ENCODE measurements around the gene ART1. TPM values are rescaled to one million over a fixed set of nuclear protein-coding genes. Genes with fewer than 3 reads are reported as not detected.
"Not testable (repeated sequence)": the region's sequence is repeated elsewhere in the genome, so short reads cannot be mapped to it uniquely, and the experiment has no call there.

The ART1 gene
- total and polyA plus RNA-seq, 2 of the 4 experiments (the other 2 are of a cell fraction) = not detected

- TF ChIP-seq CTCF (conservative IDR thresholded peaks at IDR 0.05; ENCODE audit: low read depth, low read length) = no peak
These were observed at the start of gene ART1 (continued) for GRCh38 chr11:3644817-3645235.

- H3K4me3 ChIP-seq (ENCODE audit: insufficient read depth, low read depth, low read length); H3K9ac ChIP-seq (ENCODE audit: low read depth, low read length); H4K8ac ChIP-seq (ENCODE audit: low read depth in 2 of 2, low read length in 2 of 2); H3K36me3 ChIP-seq (ENCODE audit: control insufficient read depth, insufficient read depth, low read length); dilution Hi-C loops (cut with HindIII; ENCODE audit: low sequenced_read_pairs, unreplicated experiment); ATAC-seq (ENCODE audit: low read depth); H4K91ac ChIP-seq (ENCODE audit: insufficient read depth, low read depth, low read length); H4K20me1 ChIP-seq (ENCODE audit: insufficient read depth, low read length); H3K79me1 ChIP-seq (ENCODE audit: low read depth in 1 of 2, low read length in 2 of 2); H3K4me1 ChIP-seq (ENCODE audit: control insufficient read depth, insufficient read depth, low read length); CTCF ChIA-PET; BruUV-seq (replicated peaks); H4K5ac ChIP-seq (ENCODE audit: low read depth, low read length); H3K56ac ChIP-seq (ENCODE audit: extremely low read depth, insufficient read depth, low read length); H2BK120ac ChIP-seq (ENCODE audit: low read depth, low read length); POLR2A ChIA-PET (ENCODE audit: unreplicated experiment); H2AFZ ChIP-seq (replicated peaks; ENCODE audit: low read length, poor library complexity); H3K23ac ChIP-seq (ENCODE audit: low read depth, low read length); H3K18ac ChIP-seq (ENCODE audit: low read depth, low read length); H2AK5ac ChIP-seq (ENCODE audit: low read depth, low read length); H3K27ac ChIP-seq (ENCODE audit: insufficient read depth, low read length); in situ Hi-C loops (cut with MboI; ENCODE audit: low sequenced_read_pairs); H2BK15ac ChIP-seq (ENCODE audit: low read depth, low read length); DNase-seq; H3K14ac ChIP-seq (replicated peaks; ENCODE audit: low read depth, low read length); H3K4ac ChIP-seq (ENCODE audit: low read depth, low read length); intact Hi-C loops (cut with micrococcal nuclease); H2BK5ac ChIP-seq (ENCODE audit: low read depth, low read length, poor library complexity, severe bottlenecking); H3K4me2 ChIP-seq (ENCODE audit: low read depth, low read length); H3K27me3 ChIP-seq (ENCODE audit: control insufficient read depth, insufficient read depth, low read length); H2AK9ac ChIP-seq (replicated peaks; ENCODE audit: low read depth, low read length, poor library complexity); H2BK20ac ChIP-seq (ENCODE audit: low read depth, low read length); H3K9me3 ChIP-seq (ENCODE audit: control insufficient read depth, insufficient read depth, low read length); H3K9me1 ChIP-seq (ENCODE audit: insufficient read depth, low read length): not testable (repeated sequence)
- WGBS, 2 experiments (ENCODE audit: extremely low coverage in 2 of 2, insufficient read length in 1 of 2) = 74% methylated on average over 9 of the region's 15 CpGs; no CpG with 5 or more reads in 1 of the 2 experiments
These were observed 47.2 kb upstream of the ART1 start for GRCh38 chr11:3597743-3598142.

GRCh38 chr11:3600201-3600600, 44.7 kb upstream of the ART1 start:
- H3K27me3 ChIP-seq (ENCODE audit: control insufficient read depth, insufficient read depth, low read length); H2BK5ac ChIP-seq (ENCODE audit: low read depth, low read length, poor library complexity, severe bottlenecking); H3K4me3 ChIP-seq (ENCODE audit: insufficient read depth, low read depth, low read length); H3K9me1 ChIP-seq (ENCODE audit: insufficient read depth, low read length); H2AFZ ChIP-seq (replicated peaks; ENCODE audit: low read length, poor library complexity); H3K27ac ChIP-seq (ENCODE audit: insufficient read depth, low read length); H3K23ac ChIP-seq (ENCODE audit: low read depth, low read length); DNase-seq; H3K18ac ChIP-seq (ENCODE audit: low read depth, low read length); H3K36me3 ChIP-seq (ENCODE audit: control insufficient read depth, insufficient read depth, low read length); H4K5ac ChIP-seq (ENCODE audit: low read depth, low read length); in situ Hi-C loops (cut with MboI; ENCODE audit: low sequenced_read_pairs); H3K9me3 ChIP-seq (ENCODE audit: control insufficient read depth, insufficient read depth, low read length); POLR2A ChIA-PET (ENCODE audit: unreplicated experiment); H2BK15ac ChIP-seq (ENCODE audit: low read depth, low read length); H3K4me2 ChIP-seq (ENCODE audit: low read depth, low read length); H3K4me1 ChIP-seq (ENCODE audit: control insufficient read depth, insufficient read depth, low read length); H4K20me1 ChIP-seq (ENCODE audit: insufficient read depth, low read length); H3K79me1 ChIP-seq (ENCODE audit: low read depth in 1 of 2, low read length in 2 of 2); H4K91ac ChIP-seq (ENCODE audit: insufficient read depth, low read depth, low read length); H3K14ac ChIP-seq (replicated peaks; ENCODE audit: low read depth, low read length); H3K9ac ChIP-seq (ENCODE audit: low read depth, low read length); H2BK120ac ChIP-seq (ENCODE audit: low read depth, low read length); CTCF ChIA-PET; ATAC-seq (ENCODE audit: low read depth); dilution Hi-C loops (cut with HindIII; ENCODE audit: low sequenced_read_pairs, unreplicated experiment); H3K4ac ChIP-seq (ENCODE audit: low read depth, low read length); H2AK9ac ChIP-seq (replicated peaks; ENCODE audit: low read depth, low read length, poor library complexity); H2BK20ac ChIP-seq (ENCODE audit: low read depth, low read length); H4K8ac ChIP-seq (ENCODE audit: low read depth in 2 of 2, low read length in 2 of 2); H3K56ac ChIP-seq (ENCODE audit: extremely low read depth, insufficient read depth, low read length); intact Hi-C loops (cut with micrococcal nuclease); BruUV-seq (replicated peaks); H2AK5ac ChIP-seq (ENCODE audit: low read depth, low read length): not testable (repeated sequence)
- no CpG with 5 or more reads among the region's 10 CpGs for WGBS, 2 experiments (ENCODE audit: extremely low coverage in 2 of 2, insufficient read length in 1 of 2)

Measured in IMR-90 (cell line).